ENCODE results near the gene CD101. TPM values are rescaled to one million over a fixed set of nuclear protein-coding genes. Genes with fewer than 3 reads are reported as not detected.

The CD101 gene
- total RNA-seq, 3 donors from 2014 or later (not counting 1 experiment from before 2014, with no cell fraction given) = 0.82 to 3.1 (median 2.5) TPM

DNA sequence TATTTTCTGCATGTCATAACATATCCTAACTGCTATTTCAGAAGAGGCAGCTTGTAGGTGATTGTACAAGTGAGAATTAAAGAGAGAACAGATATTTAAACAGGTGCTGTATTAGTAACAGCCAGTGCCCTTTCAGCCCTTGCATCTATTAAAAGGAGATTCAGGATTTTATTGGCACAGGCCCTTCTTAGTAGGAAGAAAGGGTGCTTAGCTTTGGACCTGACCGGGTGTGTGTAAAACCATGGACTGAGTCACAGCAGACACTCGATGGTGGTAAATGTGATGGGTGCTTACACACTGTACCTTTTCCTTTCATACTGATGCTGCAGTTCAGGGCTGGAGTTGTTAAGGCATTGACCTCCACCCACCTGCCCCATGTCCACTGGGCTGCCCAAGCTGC, 12.7 kb upstream of the CD101 start:
- 100% methylated on average over 2 of the region's 2 CpGs for WGBS (ENCODE audit: insufficient coverage)
- ATAC-seq = no peak
- H3K27me3 ChIP-seq (ENCODE audit: control insufficient read depth, insufficient read depth, low read length) = no peaks in the 10 kb centered on the region
- Mint-ChIP-seq H3K27me3 (ENCODE audit: low read depth in 2 of 2) (peaks cover 10 to 15% of the 10 kb centered on the region in 2 donors), H3K4me1 (peaks cover 18 to 25% of the 10 kb centered on the region in 2 donors), H3K36me3 (no peaks in the 10 kb centered on the region), H3K9me3 (no peaks in the 10 kb centered on the region), H3K27ac (no peak overlapping the region), H3K4me3 (no peak overlapping the region)
- peaks cover 11% of the 10 kb centered on the region for H3K4me1 ChIP-seq (ENCODE audit: control insufficient read depth, insufficient read depth, low read length)
- no peak overlapping the region for H3K27ac ChIP-seq (ENCODE audit: low read length)
- DNase-seq = no peak
- no peaks in the 10 kb centered on the region for H3K36me3 ChIP-seq (ENCODE audit: control insufficient read depth, insufficient read depth, low read length)
- H3K4me3 ChIP-seq (ENCODE audit: low read length) = no peak overlapping the region
- TF ChIP-seq, protein P1, sequence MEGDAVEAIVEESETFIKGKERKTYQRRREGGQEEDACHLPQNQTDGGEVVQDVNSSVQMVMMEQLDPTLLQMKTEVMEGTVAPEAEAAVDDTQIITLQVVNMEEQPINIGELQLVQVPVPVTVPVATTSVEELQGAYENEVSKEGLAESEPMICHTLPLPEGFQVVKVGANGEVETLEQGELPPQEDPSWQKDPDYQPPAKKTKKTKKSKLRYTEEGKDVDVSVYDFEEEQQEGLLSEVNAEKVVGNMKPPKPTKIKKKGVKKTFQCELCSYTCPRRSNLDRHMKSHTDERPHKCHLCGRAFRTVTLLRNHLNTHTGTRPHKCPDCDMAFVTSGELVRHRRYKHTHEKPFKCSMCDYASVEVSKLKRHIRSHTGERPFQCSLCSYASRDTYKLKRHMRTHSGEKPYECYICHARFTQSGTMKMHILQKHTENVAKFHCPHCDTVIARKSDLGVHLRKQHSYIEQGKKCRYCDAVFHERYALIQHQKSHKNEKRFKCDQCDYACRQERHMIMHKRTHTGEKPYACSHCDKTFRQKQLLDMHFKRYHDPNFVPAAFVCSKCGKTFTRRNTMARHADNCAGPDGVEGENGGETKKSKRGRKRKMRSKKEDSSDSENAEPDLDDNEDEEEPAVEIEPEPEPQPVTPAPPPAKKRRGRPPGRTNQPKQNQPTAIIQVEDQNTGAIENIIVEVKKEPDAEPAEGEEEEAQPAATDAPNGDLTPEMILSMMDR (IDR thresholded peaks at IDR 0.05) = no peak
- H3K9me3 ChIP-seq (ENCODE audit: control insufficient read depth, insufficient read depth, low read length) = no peaks in the 10 kb centered on the region
- intact Hi-C loops (cut with micrococcal nuclease) = no loop called here

DNA sequence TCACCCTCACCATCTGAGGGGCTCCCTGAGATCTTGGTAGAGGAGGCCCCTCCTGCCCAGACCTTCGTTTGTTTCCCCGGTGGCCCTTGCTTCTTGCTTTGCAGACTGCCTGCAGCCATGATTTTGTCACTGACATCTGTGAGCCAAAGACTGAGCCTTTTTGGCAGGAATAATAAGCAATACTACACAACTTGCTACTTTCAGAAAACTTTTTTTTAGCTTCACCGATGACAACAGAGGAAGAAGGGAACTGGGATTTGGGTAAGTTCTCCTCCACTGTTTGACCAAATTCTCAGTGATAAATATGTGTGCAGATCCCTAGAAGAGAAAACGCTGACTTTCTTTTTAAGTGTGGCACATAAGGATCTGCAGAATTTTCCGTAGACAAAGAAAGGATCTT, 11.7 kb upstream of the CD101 start:
- Mint-ChIP-seq H3K36me3 (no peaks in the 10 kb centered on the region), H3K4me1 (peaks cover 18 to 25% of the 10 kb centered on the region in 2 donors), H3K27ac (no peak overlapping the region), H3K9me3 (no peaks in the 10 kb centered on the region), H3K4me3 (no peak overlapping the region), H3K27me3 (ENCODE audit: low read depth in 2 of 2) (peaks cover 7 to 15% of the 10 kb centered on the region in 2 donors)
- DNase-seq = no peak
- ATAC-seq = no peak
- no peak overlapping the region for H3K4me3 ChIP-seq (ENCODE audit: low read length)
- TF ChIP-seq, protein P1 (IDR thresholded peaks at IDR 0.05) = no peak
- H3K27me3 ChIP-seq (ENCODE audit: control insufficient read depth, insufficient read depth, low read length) = no peaks in the 10 kb centered on the region
- WGBS (ENCODE audit: insufficient coverage) = 85% methylated on average over 4 of the region's 5 CpGs
- H3K27ac ChIP-seq (ENCODE audit: low read length) = no peak overlapping the region
- intact Hi-C loops (cut with micrococcal nuclease) = no loop called here
- H3K4me1 ChIP-seq (ENCODE audit: control insufficient read depth, insufficient read depth, low read length) = peaks cover 11% of the 10 kb centered on the region
- no peaks in the 10 kb centered on the region for H3K9me3 ChIP-seq (ENCODE audit: control insufficient read depth, insufficient read depth, low read length)
- no peaks in the 10 kb centered on the region for H3K36me3 ChIP-seq (ENCODE audit: control insufficient read depth, insufficient read depth, low read length)

DNA sequence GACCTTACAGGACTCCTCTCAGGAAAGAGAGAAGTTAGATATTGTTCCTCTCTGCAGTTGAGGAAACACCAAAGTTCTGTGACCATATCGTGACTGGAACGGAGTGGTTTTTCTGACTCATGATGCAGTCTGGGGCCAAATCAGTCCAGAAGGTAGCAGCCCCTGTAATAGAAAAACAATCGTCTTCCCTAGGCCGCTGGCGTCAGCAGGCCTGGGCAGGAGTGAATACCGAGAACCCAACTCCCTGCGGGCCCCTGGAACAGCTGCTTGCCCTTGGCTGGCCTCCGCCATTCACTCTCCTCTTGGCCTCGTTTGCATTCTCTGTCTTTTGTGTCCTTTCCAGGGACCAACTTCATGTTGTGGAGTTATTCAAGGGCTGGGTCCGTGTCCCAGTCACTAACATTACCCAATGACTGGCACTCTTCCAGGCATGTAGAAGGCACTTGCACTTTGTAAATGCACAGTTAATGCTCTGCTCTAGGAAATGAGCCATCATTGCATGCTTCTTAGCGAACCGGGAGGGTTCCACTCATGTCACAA, 10.9 kb upstream of the CD101 start:
- H3K9me3 Mint-ChIP-seq = no peaks in the 10 kb centered on the region
- peaks cover 7 to 15% of the 10 kb centered on the region in 2 donors for H3K27me3 Mint-ChIP-seq (ENCODE audit: low read depth in 2 of 2)
- Histone ChIP-seq H3K27ac (ENCODE audit: low read length) (peak overlapping the region; percentile 3), H3K9me3 (ENCODE audit: control insufficient read depth, insufficient read depth, low read length) (no peaks in the 10 kb centered on the region), H3K27me3 (ENCODE audit: control insufficient read depth, insufficient read depth, low read length) (no peaks in the 10 kb centered on the region), H3K4me1 (ENCODE audit: control insufficient read depth, insufficient read depth, low read length) (peaks cover 11% of the 10 kb centered on the region), H3K36me3 (ENCODE audit: control insufficient read depth, insufficient read depth, low read length) (no peaks in the 10 kb centered on the region), H3K4me3 (ENCODE audit: low read length) (no peak overlapping the region)
- peaks cover 18 to 25% of the 10 kb centered on the region in 2 donors for H3K4me1 Mint-ChIP-seq
- H3K27ac Mint-ChIP-seq = no peak overlapping the region
- no peak for ATAC-seq
- 90% methylated on average over 12 of the region's 12 CpGs for WGBS (ENCODE audit: insufficient coverage)
- intact Hi-C loops (cut with micrococcal nuclease) = no loop called here
- DNase-seq = no peak
- TF ChIP-seq, protein P1 (IDR thresholded peaks at IDR 0.05) = no peak
- H3K36me3 Mint-ChIP-seq = no peaks in the 10 kb centered on the region
- no peak overlapping the region for H3K4me3 Mint-ChIP-seq
